Myocyte (in vitro differentiated cells): ENCODE measurements around the gene LENEP. TPM values are rescaled to one million over a fixed set of nuclear protein-coding genes. Genes with fewer than 3 reads are reported as not detected.

ENCODE experiments used
- DNase-seq: peaks from one replicate; pipeline ENCODE4 v3.0.0-alpha.2; 2012; ENCODE audit warnings: low read depth
- polyA plus RNA-seq: library from polyadenylated mRNA; unstranded; fragments of >200 nt; gene quantifications from one replicate; pipeline ENCODE4 v1.2.1, GENCODE V29; 2012; ENCODE audit warnings: missing spikeins
- total RNA-seq: library from RNA; depleted of rRNA; stranded (reverse); fragments of >200 nt; gene quantifications from 2 replicates; pipeline ENCODE4 v1.2.3, GENCODE V29; 2014

The LENEP gene
- total RNA-seq: not detected in 2 replicates
- polyA plus RNA-seq: 0.45 TPM

GRCh38 chr1:154993572-154994268, at the start of gene LENEP:
Gene LENEP, plus strand, starts transcription at chr1:154993586. Its CDS starts 22 bp downstream, at chr1:154993608.
- DNase-seq: no peak

- DNase-seq: peak; percentile 37
These were observed 49.6 kb upstream of the LENEP start for GRCh38 chr1:154943649-154944400.

- DNase-seq: peak; percentile 29
These were observed 48.8 kb upstream of the LENEP start for GRCh38 chr1:154944401-154945159.

GRCh38 chr1:154945160-154945961, 48.0 kb upstream of the LENEP start:
- DNase-seq: no peak

GRCh38 chr1:154945962-154946850, 47.2 kb upstream of the LENEP start:
- DNase-seq: no peak

- no peak for DNase-seq
These were observed 45.3 kb upstream of the LENEP start for GRCh38 chr1:154948079-154948478.

- DNase-seq: peak; percentile 93
These were observed 41.3 kb upstream of the LENEP start for GRCh38 chr1:154951901-154952657.

GRCh38 chr1:154952664-154953063, 40.7 kb upstream of the LENEP start:
- DNase-seq: no peak

GRCh38 chr1:154953611-154954038, 39.8 kb upstream of the LENEP start:
- DNase-seq: no peak

- DNase-seq: no peak
These were observed 38.8 kb upstream of the LENEP start for GRCh38 chr1:154954541-154954940.

- DNase-seq: peak; percentile 90
These were observed 38.2 kb upstream of the LENEP start for GRCh38 chr1:154955039-154955717.

GRCh38 chr1:154955718-154956543, 37.5 kb upstream of the LENEP start, which contains the start of gene PBXIP1:
Gene PBXIP1, minus strand, starts transcription at chr1:154956099. Its CDS starts 2,378 bp downstream, at chr1:154953721.
- DNase-seq: peak; percentile 98

GRCh38 chr1:154956544-154956941, 36.8 kb upstream of the LENEP start:
- DNase-seq: peak; percentile 93

GRCh38 chr1:154957091-154957657, 36.2 kb upstream of the LENEP start:
- DNase-seq: peak; percentile 57

- DNase-seq: no peak
These were observed 35.4 kb upstream of the LENEP start for GRCh38 chr1:154958036-154958435.

GRCh38 chr1:154958681-154959425, 34.5 kb upstream of the LENEP start:
- no peak for DNase-seq

- DNase-seq: no peak
These were observed 34.0 kb upstream of the LENEP start for GRCh38 chr1:154959426-154959780.
